MM.1S (cell line): ENCODE data around the gene KLHL3.

Experiments used
- DNase-seq: peaks from one replicate; pipeline ENCODE4 v3.0.0-alpha.2; 2015
- H2AFZ ChIP-seq: fragments of 300-600 bp; sonication (generic); 2 replicates; pipeline ENCODE4 v1.6.0; 2016; ENCODE audit warnings: antibody characterized with exemption, low read length
- H3F3A ChIP-seq: fragments of 300-600 bp; sonication (generic); 2 replicates; pipeline ENCODE4 v1.6.1; 2016; ENCODE audit warnings: mild to moderate bottlenecking, antibody characterized with exemption, low read length, moderate library complexity, mixed read lengths; ENCODE audit not compliant: insufficient read depth
- H3K27ac ChIP-seq: fragments of 300-600 bp; sonication (generic); 2 replicates; pipeline ENCODE4 v1.5.1; 2016; ENCODE audit warnings: mild to moderate bottlenecking, low read length
- H3K27me3 ChIP-seq: fragments of 300-600 bp; sonication (generic); replicated peaks from 2 replicates; pipeline ENCODE4 v1.6.0; 2016; ENCODE audit warnings: low read length; ENCODE audit not compliant: insufficient read depth
- H3K36me3 ChIP-seq: fragments of 300-600 bp; sonication (generic); replicated peaks from 2 replicates; pipeline ENCODE4 v1.6.1; 2016; ENCODE audit warnings: mild to moderate bottlenecking, low read length, mixed read lengths; ENCODE audit not compliant: insufficient read depth
- H3K4me1 ChIP-seq: fragments of 300-600 bp; sonication (generic); 2 replicates; pipeline ENCODE4 v1.6.1; 2016; ENCODE audit warnings: low read length, mixed read lengths
- H3K4me2 ChIP-seq: fragments of 300-600 bp; sonication (generic); 2 replicates; pipeline ENCODE4 v1.6.0; 2016; ENCODE audit warnings: low read depth, low read length
- H3K4me3 ChIP-seq: fragments of 300-600 bp; sonication (generic); 2 replicates; pipeline ENCODE4 v1.5.1; 2016; ENCODE audit warnings: low read length, mixed read lengths
- H3K79me2 ChIP-seq: fragments of 300-600 bp; sonication (generic); 2 replicates; pipeline ENCODE4 v1.6.1; 2016; ENCODE audit warnings: mixed run types, low read length, mixed read lengths
- H3K9ac ChIP-seq: fragments of 300-600 bp; sonication (generic); 2 replicates; pipeline ENCODE4 v1.6.1; 2016; ENCODE audit warnings: low read length, mixed read lengths
- H3K9me2 ChIP-seq: fragments of 300-600 bp; sonication (generic); replicated peaks from 2 replicates; pipeline ENCODE4 v1.6.1; 2016; ENCODE audit warnings: mild to moderate bottlenecking, low read length, mixed read lengths; ENCODE audit not compliant: insufficient read depth
- H3K9me3 ChIP-seq: fragments of 300-600 bp; sonication (generic); replicated peaks from 2 replicates; pipeline ENCODE4 v1.6.1; 2016; ENCODE audit warnings: mild to moderate bottlenecking, low read length, mixed read lengths; ENCODE audit not compliant: insufficient read depth
- H4K20me1 ChIP-seq: fragments of 300-600 bp; sonication (generic); 2 replicates; pipeline ENCODE4 v1.6.1; 2016; ENCODE audit warnings: mild to moderate bottlenecking, low read length, moderate library complexity, mixed read lengths; ENCODE audit not compliant: insufficient read depth
- EZH2 ChIP-seq: fragments of 300-600 bp; sonication (generic); optimal IDR thresholded peaks from 2 replicates; pipeline ENCODE3; 2017; ENCODE audit warnings: low read depth, mild to moderate bottlenecking, antibody characterized with exemption, low read length, mixed read lengths
- EZH2phosphoT487 ChIP-seq: fragments of 300-600 bp; sonication (generic); IDR thresholded peaks from 2 replicates; pipeline ENCODE4 v1.6.1; 2018; ENCODE audit warnings: antibody characterized with exemption, low read length
- TF ChIP-seq, protein P1 (sequence below): fragments of 300-600 bp; sonication (generic); IDR thresholded peaks from 2 replicates; pipeline ENCODE4 v1.5.1; 2016; ENCODE audit warnings: antibody characterized with exemption, low read length, mixed read lengths

Gene KLHL3

DNA sequence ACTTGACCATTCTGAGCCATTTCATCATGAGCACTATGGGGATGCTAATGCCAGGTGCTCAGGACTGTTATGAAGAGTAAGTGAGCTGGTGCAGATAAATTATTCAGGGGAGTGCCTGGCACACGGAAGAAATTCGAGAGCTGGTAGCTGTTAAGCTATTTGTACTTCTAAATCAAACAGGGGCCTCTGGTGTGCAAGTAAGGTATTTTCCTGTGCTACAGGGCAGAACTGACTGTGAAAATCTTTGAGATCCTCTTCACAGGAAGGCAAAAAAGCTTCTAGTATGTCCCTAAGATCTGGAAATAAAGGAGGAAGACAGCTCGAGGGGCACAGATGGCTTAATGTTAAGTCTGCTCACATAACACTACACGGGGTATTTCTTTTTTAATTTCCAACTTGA is 130.5 kb downstream of the KLHL3 start:
- H3K4me2 ChIP-seq, result no peak overlapping the region
- H3K27ac ChIP-seq, result no peak overlapping the region
- DNase-seq, result no peak
- H2AFZ ChIP-seq, result no peak overlapping the region
- no peak for TF ChIP-seq EZH2phosphoT487
- TF ChIP-seq, protein P1, sequence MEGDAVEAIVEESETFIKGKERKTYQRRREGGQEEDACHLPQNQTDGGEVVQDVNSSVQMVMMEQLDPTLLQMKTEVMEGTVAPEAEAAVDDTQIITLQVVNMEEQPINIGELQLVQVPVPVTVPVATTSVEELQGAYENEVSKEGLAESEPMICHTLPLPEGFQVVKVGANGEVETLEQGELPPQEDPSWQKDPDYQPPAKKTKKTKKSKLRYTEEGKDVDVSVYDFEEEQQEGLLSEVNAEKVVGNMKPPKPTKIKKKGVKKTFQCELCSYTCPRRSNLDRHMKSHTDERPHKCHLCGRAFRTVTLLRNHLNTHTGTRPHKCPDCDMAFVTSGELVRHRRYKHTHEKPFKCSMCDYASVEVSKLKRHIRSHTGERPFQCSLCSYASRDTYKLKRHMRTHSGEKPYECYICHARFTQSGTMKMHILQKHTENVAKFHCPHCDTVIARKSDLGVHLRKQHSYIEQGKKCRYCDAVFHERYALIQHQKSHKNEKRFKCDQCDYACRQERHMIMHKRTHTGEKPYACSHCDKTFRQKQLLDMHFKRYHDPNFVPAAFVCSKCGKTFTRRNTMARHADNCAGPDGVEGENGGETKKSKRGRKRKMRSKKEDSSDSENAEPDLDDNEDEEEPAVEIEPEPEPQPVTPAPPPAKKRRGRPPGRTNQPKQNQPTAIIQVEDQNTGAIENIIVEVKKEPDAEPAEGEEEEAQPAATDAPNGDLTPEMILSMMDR, result no peak
- no peak for TF ChIP-seq EZH2
- no peak overlapping the region for H3K9ac ChIP-seq
- no peaks in the 10 kb centered on the region for H3K4me1 ChIP-seq
- no peaks in the 10 kb centered on the region for H3K79me2 ChIP-seq
- H3K4me3 ChIP-seq, result no peak overlapping the region
- no peaks in the 10 kb centered on the region for H3F3A ChIP-seq
- H3K9me3 ChIP-seq, result no peaks in the 10 kb centered on the region
- no peaks in the 10 kb centered on the region for H3K9me2 ChIP-seq
- no peaks in the 10 kb centered on the region for H4K20me1 ChIP-seq
- no peaks in the 10 kb centered on the region for H3K36me3 ChIP-seq
- no peaks in the 10 kb centered on the region for H3K27me3 ChIP-seq

DNA sequence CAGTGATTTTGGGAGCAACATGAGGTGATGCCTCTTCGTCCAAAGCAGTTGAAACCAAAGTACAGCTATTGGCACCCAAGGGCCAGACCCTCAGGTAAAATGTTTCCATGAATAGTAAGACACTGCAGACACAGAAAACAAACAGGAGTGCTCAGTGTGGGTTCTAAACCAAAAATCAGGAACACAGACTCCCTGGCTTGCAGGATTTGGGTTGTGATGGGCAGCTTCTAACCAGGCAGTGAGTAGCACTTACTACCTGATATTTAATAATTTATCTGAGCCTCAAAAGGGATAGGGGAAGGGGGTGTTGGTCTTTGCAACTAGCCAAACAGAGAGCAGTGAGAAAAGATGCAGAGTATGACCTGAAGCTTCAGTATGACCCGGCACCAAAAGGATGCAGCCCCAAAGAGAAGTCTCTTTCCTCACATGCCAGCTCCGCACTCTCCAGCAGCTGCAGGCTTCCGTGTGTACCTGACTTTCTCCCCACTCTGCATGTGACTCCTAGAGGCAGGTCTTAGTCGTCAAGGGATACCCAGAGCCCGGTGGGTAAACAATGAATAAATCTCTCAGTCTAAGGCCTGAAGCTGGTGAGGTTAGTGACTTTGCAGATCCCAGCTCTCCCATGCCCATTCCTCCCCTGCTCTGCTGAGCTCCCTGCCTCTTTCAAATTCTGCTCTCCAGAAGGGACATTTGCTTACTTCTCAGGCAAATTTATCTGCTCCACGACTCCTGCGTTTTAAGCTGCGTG is 131.4 kb downstream of the KLHL3 start:
- Histone ChIP-seq H2AFZ (no peak overlapping the region), H3K9me2 (no peaks in the 10 kb centered on the region), H4K20me1 (no peaks in the 10 kb centered on the region), H3K9me3 (no peaks in the 10 kb centered on the region), H3K4me1 (no peaks in the 10 kb centered on the region), H3F3A (no peaks in the 10 kb centered on the region), H3K36me3 (no peaks in the 10 kb centered on the region), H3K4me2 (no peak overlapping the region), H3K27me3 (no peaks in the 10 kb centered on the region), H3K9ac (no peak overlapping the region), H3K79me2 (no peaks in the 10 kb centered on the region), H3K4me3 (no peak overlapping the region), H3K27ac (no peak overlapping the region)
- DNase-seq, result no peak
- TF ChIP-seq EZH2phosphoT487 (no peak), EZH2 (no peak)
- TF ChIP-seq, protein P1, result no peak

DNA sequence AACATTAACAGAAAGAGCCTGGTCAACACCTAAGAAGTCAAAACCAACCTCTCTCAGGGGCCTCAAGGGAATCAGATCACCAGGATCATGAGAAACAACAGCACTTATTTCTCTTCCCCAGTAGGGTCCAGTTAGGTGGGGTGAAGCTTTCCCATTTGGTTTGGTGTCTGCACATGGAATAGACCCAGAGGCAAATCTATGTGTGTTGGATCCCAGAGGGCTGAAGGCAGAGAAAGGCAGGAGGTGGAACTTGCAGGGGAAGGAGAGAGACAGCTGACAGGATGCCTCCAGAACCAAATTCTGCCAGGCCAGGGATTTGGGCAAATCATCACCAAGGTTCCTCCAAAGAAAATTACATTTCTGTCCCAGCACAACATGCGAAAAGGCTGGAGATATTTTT is 132.0 kb downstream of the KLHL3 start:
- Histone ChIP-seq H3K36me3 (no peaks in the 10 kb centered on the region), H3K9me2 (no peaks in the 10 kb centered on the region), H3K27ac (no peak overlapping the region), H3F3A (no peaks in the 10 kb centered on the region), H3K4me2 (no peak overlapping the region), H3K9me3 (no peaks in the 10 kb centered on the region), H3K79me2 (no peaks in the 10 kb centered on the region), H2AFZ (no peak overlapping the region), H3K27me3 (no peaks in the 10 kb centered on the region), H3K9ac (no peak overlapping the region), H3K4me1 (no peaks in the 10 kb centered on the region), H3K4me3 (no peak overlapping the region), H4K20me1 (no peaks in the 10 kb centered on the region)
- TF ChIP-seq EZH2 (no peak), EZH2phosphoT487 (no peak)
- TF ChIP-seq, protein P1, result no peak
- DNase-seq, result no peak
